H9 (cell line): ENCODE measurements around the gene SYT7. TPM values are rescaled to one million over a fixed set of nuclear protein-coding genes. Genes with fewer than 3 reads are reported as not detected.

ENCODE experiments used
- DNase-seq: peaks from one replicate; pipeline ENCODE4 v3.0.0-alpha.2; 2017
- H2AFZ ChIP-seq: one replicate; pipeline ENCODE4 v1.6.1; 2013; ENCODE audit warnings: mild to moderate bottlenecking, low read length, control low read depth, moderate library complexity
- H2AK5ac ChIP-seq: 2 replicates; pipeline ENCODE4 v1.6.1; 2013; ENCODE audit warnings: low read length, control low read depth, mixed read lengths; ENCODE audit not compliant: insufficient read length
- H2BK120ac ChIP-seq: one replicate; pipeline ENCODE4 v1.6.1; 2013; ENCODE audit warnings: low read depth, mild to moderate bottlenecking, low read length, control low read depth, inconsistent platforms; ENCODE audit not compliant: poor library complexity, severe bottlenecking
- H2BK12ac ChIP-seq: 2 replicates; pipeline ENCODE4 v1.6.1; 2013; ENCODE audit warnings: low read length, control low read depth, mixed read lengths, low read depth; ENCODE audit not compliant: insufficient read length
- H2BK15ac ChIP-seq: 2 replicates; pipeline ENCODE4 v1.6.1; 2013; ENCODE audit warnings: low read depth, low read length, control low read depth
- H2BK20ac ChIP-seq: one replicate; pipeline ENCODE4 v1.6.1; 2013; ENCODE audit warnings: low read depth, mild to moderate bottlenecking, low read length, control low read depth, inconsistent platforms; ENCODE audit not compliant: poor library complexity, severe bottlenecking
- H2BK5ac ChIP-seq: 2 replicates; pipeline ENCODE4 v1.6.1; 2013; ENCODE audit warnings: low read length, control low read depth, mixed read lengths; ENCODE audit not compliant: insufficient read length
- H3K14ac ChIP-seq: 2 replicates; pipeline ENCODE4 v1.6.1; 2013; ENCODE audit warnings: low read length, control low read depth; ENCODE audit not compliant: insufficient read depth
- H3K18ac ChIP-seq: 2 replicates; pipeline ENCODE4 v1.6.1; 2013; ENCODE audit warnings: low read depth, mild to moderate bottlenecking, mixed read lengths, low read length, control low read depth; ENCODE audit not compliant: insufficient read length
- H3K23ac ChIP-seq: 2 replicates; pipeline ENCODE4 v1.6.1; 2013; ENCODE audit warnings: low read length, control low read depth, mixed read lengths, low read depth; ENCODE audit not compliant: insufficient read length
- H3K23me2 ChIP-seq: 2 replicates; pipeline ENCODE4 v1.6.1; 2013; ENCODE audit warnings: low read depth, mild to moderate bottlenecking, mixed read lengths, low read length, control low read depth; ENCODE audit not compliant: insufficient read length, poor library complexity, severe bottlenecking
- H3K27ac ChIP-seq: 2 replicates; pipeline ENCODE4 v1.5.1; 2013; ENCODE audit warnings: low read length, control low read depth, mixed read lengths, low read depth; ENCODE audit not compliant: insufficient read length
- H3K27me3 ChIP-seq: 2 replicates; pipeline ENCODE4 v1.6.1; 2013; ENCODE audit warnings: low read length, control low read depth, inconsistent platforms; ENCODE audit not compliant: insufficient read depth
- H3K4ac ChIP-seq: 2 replicates; pipeline ENCODE4 v1.6.1; 2013; ENCODE audit warnings: low read depth, mild to moderate bottlenecking, control low read depth, inconsistent platforms, low read length, moderate library complexity
- H3K4me1 ChIP-seq: 2 replicates; pipeline ENCODE4 v1.6.1; 2013; ENCODE audit warnings: low read length, control low read depth, inconsistent platforms; ENCODE audit not compliant: insufficient read depth
- H3K4me2 ChIP-seq: 2 replicates; pipeline ENCODE4 v1.6.1; 2013; ENCODE audit warnings: low read length, control low read depth, mixed read lengths; ENCODE audit not compliant: insufficient read length, insufficient read depth
- H3K56ac ChIP-seq: 2 replicates; pipeline ENCODE4 v1.6.1; 2013; ENCODE audit warnings: low read depth, mild to moderate bottlenecking, mixed read lengths, low read length, control low read depth; ENCODE audit not compliant: insufficient read length
- H3K79me1 ChIP-seq: 2 replicates; pipeline ENCODE4 v1.6.1; 2013; ENCODE audit warnings: low read depth, mild to moderate bottlenecking, moderate library complexity, low read length, control low read depth, inconsistent platforms; ENCODE audit not compliant: insufficient read depth, poor library complexity, severe bottlenecking
- H3K79me2 ChIP-seq: 2 replicates; pipeline ENCODE4 v1.6.1; 2013; ENCODE audit warnings: low read length, control low read depth, inconsistent platforms; ENCODE audit not compliant: insufficient read depth
- H3K9ac ChIP-seq: 2 replicates; pipeline ENCODE4 v1.6.1; 2013; ENCODE audit warnings: low read length, control low read depth, mixed read lengths; ENCODE audit not compliant: insufficient read length; ENCODE audit errors: extremely low read depth
- H3K9me3 ChIP-seq: one replicate; pipeline ENCODE4 v1.6.1; 2013; ENCODE audit warnings: low read depth, low read length, inconsistent platforms; ENCODE audit not compliant: control insufficient read depth
- H3T11ph ChIP-seq: one replicate; pipeline ENCODE4 v1.6.1; 2013; ENCODE audit warnings: mild to moderate bottlenecking, low read length, control low read depth, inconsistent platforms
- H4K20me1 ChIP-seq: one replicate; pipeline ENCODE4 v1.6.1; 2013; ENCODE audit not compliant: control insufficient read depth, insufficient read length, insufficient read depth
- H4K5ac ChIP-seq: 2 replicates; pipeline ENCODE4 v1.6.1; 2013; ENCODE audit warnings: low read depth, mild to moderate bottlenecking, mixed read lengths, low read length, control low read depth; ENCODE audit not compliant: insufficient read length
- H4K8ac ChIP-seq: replicated peaks from 2 replicates; pipeline ENCODE4 v1.6.1; 2013; ENCODE audit warnings: low read length, control low read depth, mixed read lengths, low read depth; ENCODE audit not compliant: insufficient read length
- H4K91ac ChIP-seq: 2 replicates; pipeline ENCODE4 v1.6.1; 2013; ENCODE audit warnings: low read depth, mild to moderate bottlenecking, moderate library complexity, mixed read lengths, low read length, control low read depth; ENCODE audit not compliant: insufficient read length
- H3K27ac Mint-ChIP-seq, 3 experiments: 2 replicates in 2 of 3; 3 replicates in 1 of 3; pipeline ENCODE4 v1.8.0; 2020 to 2021; ENCODE audit warnings: mixed read lengths in 3 of 3, mild to moderate bottlenecking in 1 of 3, moderate library complexity in 1 of 3
- H3K27me3 Mint-ChIP-seq: 2 replicates; pipeline ENCODE4 v1.8.0; 2021; ENCODE audit warnings: low read depth, mild to moderate bottlenecking, moderate library complexity, mixed read lengths
- H3K36me3 Mint-ChIP-seq, 3 experiments: 2 replicates in 2 of 3; 3 replicates in 1 of 3; pipeline ENCODE4 v1.8.0; 2020 to 2021; ENCODE audit warnings: low read depth in 3 of 3, mixed read lengths in 3 of 3; ENCODE audit not compliant: insufficient read depth in 1 of 3
- H3K4me1 Mint-ChIP-seq, 2 experiments: 2 replicates each; pipeline ENCODE4 v1.8.0; 2020; ENCODE audit warnings: mixed read lengths in 2 of 2
- H3K4me3 Mint-ChIP-seq, 2 experiments: 2 replicates in 1 of 2; 3 replicates in 1 of 2; pipeline ENCODE4 v1.8.0; 2020 to 2021; ENCODE audit warnings: mild to moderate bottlenecking in 2 of 2, mixed read lengths in 2 of 2, moderate library complexity in 1 of 2
- H3K9me3 Mint-ChIP-seq, 2 experiments: 2 replicates in 1 of 2; 3 replicates in 1 of 2; pipeline ENCODE4 v1.8.0; 2020; ENCODE audit warnings: mild to moderate bottlenecking in 2 of 2, mixed read lengths in 2 of 2, moderate library complexity in 1 of 2
- WGBS: extraction: QIAGEN DNeasy Blood & Tissue Kit; methylation state at CpG from one replicate; pipeline ENCODE4 v1.1.7; 2013; ENCODE audit warnings: missing lambda C conversion rate, low lambda C conversion rate, mixed read lengths; ENCODE audit not compliant: insufficient read length; ENCODE audit errors: extremely low coverage; 5-methylcytosine and 5-hydroxymethylcytosine counted together
- total RNA-seq: library from RNA; stranded (reverse); gene quantifications from 2 replicates; pipeline ENCODE4 v1.2.1, GENCODE V29; 2021
- TF ChIP-seq, protein P1 (sequence below): fragments of 200-600 bp; sonication (generic); conservative IDR thresholded peaks from 3 replicates; pipeline ENCODE4 v1.8.0; 2021; ENCODE audit warnings: antibody characterized with exemption, mild to moderate bottlenecking

Gene SYT7
- total RNA-seq, 1 experiment from 2014 or later: 8.8 TPM

- H2BK5ac ChIP-seq: no peak within 1 kb of the TSS
- TF ChIP-seq, protein P1, sequence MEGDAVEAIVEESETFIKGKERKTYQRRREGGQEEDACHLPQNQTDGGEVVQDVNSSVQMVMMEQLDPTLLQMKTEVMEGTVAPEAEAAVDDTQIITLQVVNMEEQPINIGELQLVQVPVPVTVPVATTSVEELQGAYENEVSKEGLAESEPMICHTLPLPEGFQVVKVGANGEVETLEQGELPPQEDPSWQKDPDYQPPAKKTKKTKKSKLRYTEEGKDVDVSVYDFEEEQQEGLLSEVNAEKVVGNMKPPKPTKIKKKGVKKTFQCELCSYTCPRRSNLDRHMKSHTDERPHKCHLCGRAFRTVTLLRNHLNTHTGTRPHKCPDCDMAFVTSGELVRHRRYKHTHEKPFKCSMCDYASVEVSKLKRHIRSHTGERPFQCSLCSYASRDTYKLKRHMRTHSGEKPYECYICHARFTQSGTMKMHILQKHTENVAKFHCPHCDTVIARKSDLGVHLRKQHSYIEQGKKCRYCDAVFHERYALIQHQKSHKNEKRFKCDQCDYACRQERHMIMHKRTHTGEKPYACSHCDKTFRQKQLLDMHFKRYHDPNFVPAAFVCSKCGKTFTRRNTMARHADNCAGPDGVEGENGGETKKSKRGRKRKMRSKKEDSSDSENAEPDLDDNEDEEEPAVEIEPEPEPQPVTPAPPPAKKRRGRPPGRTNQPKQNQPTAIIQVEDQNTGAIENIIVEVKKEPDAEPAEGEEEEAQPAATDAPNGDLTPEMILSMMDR: 0 out of 3 replicates have a peak, but pooled peaks have one; percentile 28
- H3K27ac Mint-ChIP-seq: peak within 1 kb of the TSS in 1 of 3 experiments; percentile 81; a peak in 1 of 7 replicates
- no peak within 1 kb of the TSS for H3K27ac ChIP-seq
- DNase-seq: peak; percentile 95
- H3T11ph ChIP-seq: no peak within 1 kb of the TSS
- peaks cover 18% of the 10 kb centered on the region for H3K27me3 ChIP-seq
- no peaks in the 10 kb centered on the region for H3K23me2 ChIP-seq
- H3K18ac ChIP-seq: no peak within 1 kb of the TSS
- no peaks in the 10 kb centered on the region for H3K79me1 ChIP-seq
- no peak within 1 kb of the TSS for H2BK15ac ChIP-seq
- H3K4me1 Mint-ChIP-seq: peaks cover 40 to 41% of the 10 kb centered on the region in 2 experiments
- H3K23ac ChIP-seq: no peak within 1 kb of the TSS
- H3K4me1 ChIP-seq: peaks cover 3% of the 10 kb centered on the region; the same call in 1 of the 2 replicates
- no peak within 1 kb of the TSS for H3K4ac ChIP-seq
- no peaks in the 10 kb centered on the region for H3K79me2 ChIP-seq
- no peaks in the 10 kb centered on the region; a peak in 1 of 5 replicates for H3K9me3 Mint-ChIP-seq
- no peak within 1 kb of the TSS for H4K91ac ChIP-seq
- H2BK120ac ChIP-seq: no peak within 1 kb of the TSS
- H3K9ac ChIP-seq: no peak within 1 kb of the TSS
- peaks cover 83% of the 10 kb centered on the region for H3K27me3 Mint-ChIP-seq
- H4K20me1 ChIP-seq: no peaks in the 10 kb centered on the region
- peak within 1 kb of the TSS; percentile 66 to 85 for H3K4me3 Mint-ChIP-seq
- no peak within 1 kb of the TSS for H2BK20ac ChIP-seq
- peak within 1 kb of the TSS; percentile 55 for H3K4me2 ChIP-seq
- WGBS: no CpG with 5 or more reads among the region's 74 CpGs
- H4K5ac ChIP-seq: no peak within 1 kb of the TSS
- H3K14ac ChIP-seq: no peak within 1 kb of the TSS
- no peaks in the 10 kb centered on the region for H3K9me3 ChIP-seq
- H2BK12ac ChIP-seq: no peak within 1 kb of the TSS
- H3K36me3 Mint-ChIP-seq: no peaks in the 10 kb centered on the region; a peak in 1 of 7 replicates
- no peak within 1 kb of the TSS for H2AK5ac ChIP-seq
- H3K56ac ChIP-seq: no peak within 1 kb of the TSS
- no peak within 1 kb of the TSS for H4K8ac ChIP-seq
- H2AFZ ChIP-seq: no peak within 1 kb of the TSS
Measured at GRCh38 chr11:61507962-61508861, 72.7 kb downstream of the SYT7 start, which contains the start of gene LRRC10B. LRRC10B (plus strand) TSS chr11:61508749; CDS start chr11:61508999, 250 bp downstream.
